Activated gamma-delta T cell treated with anti-CD3 and anti-CD28 coated beads, Interleukin-2, amount 50 U/mL, for 16 hours (primary cell): ENCODE measurements around the gene HSPA1A.
"Not testable (repeated sequence)": the region's sequence is repeated elsewhere in the genome, so short reads cannot be mapped to it uniquely, and the experiment has no call there.

ENCODE experiments used
- DNase-seq: peaks from one replicate; pipeline ENCODE4 v3.0.0-alpha.2; 2020; ENCODE audit warnings: low read depth

Gene HSPA1A

DNA sequence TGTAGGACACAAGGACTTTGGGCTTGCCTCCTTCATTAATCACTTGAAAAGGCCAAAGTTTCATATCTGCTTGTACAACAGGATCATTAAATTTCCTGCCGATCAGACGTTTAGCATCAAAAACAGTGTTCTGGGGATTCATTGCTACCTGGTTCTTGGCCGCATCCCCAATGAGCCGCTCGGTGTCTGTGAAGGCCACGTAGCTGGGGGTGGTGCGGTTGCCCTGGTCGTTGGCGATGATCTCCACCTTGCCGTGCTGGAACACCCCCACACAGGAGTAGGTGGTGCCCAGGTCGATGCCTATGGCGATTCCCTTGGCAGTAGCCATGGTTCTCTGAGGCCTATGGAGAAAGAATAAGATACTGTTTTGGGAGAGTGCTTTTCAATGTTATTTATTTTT is 3.7 kb upstream of the HSPA1A start:
- DNase-seq, result no peak

DNA sequence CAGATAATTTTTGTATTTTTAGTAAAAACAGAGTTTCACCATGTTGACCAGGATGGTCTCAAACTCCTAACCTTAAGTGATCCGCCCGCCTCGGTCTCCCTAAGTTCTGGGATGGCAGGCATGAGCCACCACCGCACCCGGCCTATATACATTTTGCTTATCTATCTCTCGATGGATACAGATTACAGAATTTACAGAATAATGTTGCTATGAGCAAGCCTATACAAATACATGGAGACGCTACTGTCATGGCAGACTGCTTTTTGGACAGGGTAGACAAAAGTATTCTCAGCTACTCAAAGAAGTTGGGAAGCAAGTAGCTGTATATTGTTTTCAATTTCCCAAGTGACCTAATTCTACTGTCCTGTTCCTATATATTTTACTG is 1.9 kb upstream of the HSPA1A start:
- no peak for DNase-seq

DNA sequence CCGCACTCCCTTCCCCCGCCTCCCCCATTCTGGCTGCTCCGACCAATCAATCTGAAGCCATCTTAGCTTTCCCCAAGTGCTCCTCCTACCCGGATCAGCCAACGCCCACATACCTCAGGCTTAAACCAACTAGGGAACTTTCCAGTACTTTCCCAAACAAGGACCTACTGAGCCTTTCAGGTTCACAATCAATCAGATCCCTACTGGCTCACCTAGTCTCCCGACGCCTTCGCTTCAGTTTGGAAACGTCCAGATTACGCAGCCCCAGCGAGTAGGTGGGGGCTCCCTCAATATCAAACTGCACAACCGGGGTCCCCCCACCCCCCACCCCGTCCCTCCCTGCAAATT is 692 bp upstream of the HSPA1A start:
- peak; percentile 43 for DNase-seq

GRCh38 chr6:31817133-31817928 is 2.0 kb downstream of the HSPA1A start:
- DNase-seq, result not testable (repeated sequence)

DNA sequence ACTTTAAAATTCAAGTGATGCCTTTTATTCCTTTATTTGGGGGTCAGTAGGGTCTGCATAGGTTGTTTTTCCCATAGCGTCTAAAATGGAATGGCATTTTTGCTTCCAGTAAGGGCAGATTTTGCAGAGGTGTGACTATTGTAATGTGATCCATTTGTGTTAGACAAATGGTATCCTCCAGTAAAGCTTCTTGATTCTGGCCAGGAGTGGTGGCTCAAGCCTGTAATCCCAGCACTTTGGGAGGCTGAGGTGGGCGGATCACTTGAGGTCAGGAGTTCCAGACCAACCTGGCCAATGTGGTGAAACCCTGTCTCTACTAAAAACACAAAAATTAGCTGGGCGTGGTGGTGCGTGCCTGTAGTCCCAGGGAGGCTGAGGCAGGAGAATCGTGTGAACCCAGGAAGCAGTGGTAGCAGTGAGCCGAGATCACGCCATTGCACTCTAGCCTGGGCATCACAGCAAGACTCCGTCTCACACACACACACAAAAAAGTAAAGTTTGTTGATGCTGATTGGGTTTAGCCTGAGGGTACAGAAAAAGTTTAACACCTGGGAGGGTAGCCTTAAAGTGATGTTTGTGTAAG is 2.7 kb downstream of the HSPA1A start:
- DNase-seq, result not testable (repeated sequence)

- DNase-seq, result no peak
These were observed 4.5 kb downstream of the HSPA1A start for GRCh38 chr6:31819871-31820299.

DNA sequence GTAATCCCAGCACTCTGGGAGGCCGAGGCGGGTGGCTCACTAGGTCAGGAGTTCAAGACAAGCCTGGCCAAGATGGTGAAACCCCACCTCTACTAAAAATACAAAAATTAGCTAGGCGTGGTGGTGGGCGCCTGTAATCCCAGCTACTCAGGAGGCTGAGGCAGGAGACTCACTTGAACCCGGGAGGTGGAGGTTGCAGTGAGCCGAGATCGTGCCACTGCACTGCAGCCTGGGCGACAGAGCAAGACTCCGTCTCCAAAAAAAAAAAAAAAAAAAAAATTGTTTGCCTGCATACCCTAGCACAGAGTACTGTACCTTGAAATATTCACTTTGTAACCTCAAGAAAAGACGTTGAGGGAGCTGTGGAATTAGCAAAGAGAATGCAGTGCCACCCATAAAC is 5.1 kb downstream of the HSPA1A start:
- not testable (repeated sequence) for DNase-seq

- DNase-seq, result peak; percentile 35
These were observed 6.1 kb downstream of the HSPA1A start for GRCh38 chr6:31821301-31822035.

DNA sequence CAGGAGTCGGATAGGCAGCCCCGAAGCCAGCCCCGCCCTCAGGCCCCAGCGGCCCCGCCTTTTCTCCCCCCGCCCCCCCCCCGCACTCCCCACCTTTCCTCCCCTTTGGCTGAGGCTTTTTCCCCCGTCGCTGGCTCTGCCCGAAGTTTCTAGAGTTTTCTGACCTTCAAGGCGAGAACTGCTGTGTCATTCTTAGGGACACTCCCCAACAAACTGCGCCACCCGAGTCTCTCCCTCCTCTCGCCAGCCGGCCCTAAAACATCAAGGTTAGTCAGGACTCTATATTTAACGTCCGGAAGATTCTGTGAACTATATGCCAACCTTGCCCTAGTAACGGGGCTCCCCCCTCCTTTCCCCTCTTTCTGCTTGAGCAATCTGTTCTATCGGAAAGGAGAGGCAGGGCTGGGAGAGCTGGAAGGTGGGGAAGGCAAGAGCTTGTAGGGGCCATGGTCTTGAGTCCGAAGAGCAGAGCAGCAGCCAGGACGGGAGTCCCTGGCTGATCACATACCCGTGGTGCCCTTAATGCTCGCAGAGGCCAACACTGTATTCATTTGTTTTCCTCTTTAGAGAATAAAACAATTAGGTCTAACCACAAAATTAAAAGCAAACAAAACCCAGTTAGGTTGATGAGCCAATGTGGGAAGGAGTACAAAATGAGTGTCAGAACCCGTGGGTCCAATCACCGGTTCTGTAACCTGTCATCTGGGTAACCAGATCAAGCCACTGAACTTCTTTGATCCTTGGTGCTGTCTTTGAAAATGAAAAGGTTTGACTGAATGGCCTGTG is 6.9 kb downstream of the HSPA1A start:
- peak; percentile 42 for DNase-seq

- DNase-seq, result not testable (repeated sequence)
These were observed 8.4 kb downstream of the HSPA1A start for GRCh38 chr6:31823592-31824196.

- DNase-seq, result no peak
These were observed 10.2 kb downstream of the HSPA1A start for GRCh38 chr6:31825553-31825952.

GRCh38 chr6:31826793-31827285 is 11.5 kb downstream of the HSPA1A start:
- no peak for DNase-seq

GRCh38 chr6:31827286-31828079 is 12.1 kb downstream of the HSPA1A start, which contains the start of gene HSPA1B:
Gene HSPA1B (plus strand): TSS chr6:31827738. CDS start chr6:31827951, 213 bp downstream.
- DNase-seq, result peak; percentile 75

GRCh38 chr6:31829633-31830283 is 14.4 kb downstream of the HSPA1A start:
- DNase-seq, result no peak

- DNase-seq, result no peak
These were observed 15.6 kb downstream of the HSPA1A start for GRCh38 chr6:31830886-31831335.

GRCh38 chr6:31831350-31832215 is 16.2 kb downstream of the HSPA1A start:
- DNase-seq, result no peak

GRCh38 chr6:31834367-31835250 is 19.3 kb downstream of the HSPA1A start:
- peak; percentile 67 for DNase-seq

- DNase-seq, result no peak
These were observed 20.7 kb downstream of the HSPA1A start for GRCh38 chr6:31836047-31836473.
